SH-SY5Y (cell line): ENCODE results near the gene SLC29A4.

Experiments used
- GATA2 ChIP-seq: IDR thresholded peaks from 2 replicates; pipeline ENCODE4 v1.6.1; 2011; ENCODE audit warnings: mild to moderate bottlenecking, low read depth, low read length
- GATA3 ChIP-seq: IDR thresholded peaks from 2 replicates; pipeline ENCODE4 v1.6.1; 2011; ENCODE audit warnings: low read depth, mild to moderate bottlenecking, low read length, moderate library complexity

- TF ChIP-seq GATA2 (no peak), GATA3 (no peak)
Observed at GRCh38 chr7:5243261-5243660, 39.5 kb upstream of the SLC29A4 start.
